Neural cell (in vitro differentiated cells): Measurements from ENCODE around the gene RNF8.

Experiments used
- CTCF ChIP-seq: fragments of 450-650 bp; IDR thresholded peaks from 2 replicates; pipeline ENCODE4 v1.5.1; 2014; ENCODE audit warnings: antibody characterized with exemption, mild to moderate bottlenecking, moderate library complexity; ENCODE audit not compliant: poor library complexity, severe bottlenecking
- EP300 ChIP-seq: fragments of 450-650 bp; conservative IDR thresholded peaks from 2 replicates; pipeline ENCODE4 v1.6.1; 2014; ENCODE audit warnings: antibody characterized with exemption, mild to moderate bottlenecking, moderate library complexity; ENCODE audit not compliant: poor library complexity, severe bottlenecking
- EZH2 ChIP-seq: fragments of 200-600, 300-800 bp; shearing (Covaris generic), sonication (generic); IDR thresholded peaks from 2 replicates; pipeline ENCODE4 v1.6.1; 2014; ENCODE audit warnings: antibody characterized with exemption, low read length, borderline replicate concordance, mild to moderate bottlenecking; ENCODE audit not compliant: insufficient read depth, poor library complexity, severe bottlenecking
- POLR2AphosphoS5 ChIP-seq: IDR thresholded peaks from 2 replicates; pipeline ENCODE4 v1.6.1; 2012
- RAD21 ChIP-seq: fragments of 450-650 bp; conservative IDR thresholded peaks from 2 replicates; pipeline ENCODE4 v1.6.1; 2014; ENCODE audit warnings: antibody characterized with exemption, mild to moderate bottlenecking, moderate library complexity
- REST ChIP-seq: IDR thresholded peaks from 2 replicates; pipeline ENCODE4 v1.6.1; 2012; ENCODE audit warnings: borderline replicate concordance
- SMC3 ChIP-seq: fragments of 450-650 bp; conservative IDR thresholded peaks from 2 replicates; pipeline ENCODE4 v1.6.1; 2014; ENCODE audit warnings: antibody characterized with exemption, mild to moderate bottlenecking, moderate library complexity; ENCODE audit not compliant: poor library complexity
- TAF1 ChIP-seq: IDR thresholded peaks from 2 replicates; pipeline ENCODE4 v1.6.1; 2012; ENCODE audit warnings: low read depth

- no peak for TF ChIP-seq CTCF
- TF ChIP-seq SMC3 = no peak
- TF ChIP-seq REST = no peak
- no peak for TF ChIP-seq TAF1
- no peak for TF ChIP-seq EZH2
- no peak for TF ChIP-seq EP300
- no peak for TF ChIP-seq POLR2AphosphoS5
- no peak for TF ChIP-seq RAD21
Observed at GRCh38 chr6:37382994-37383765, 29.4 kb downstream of the RNF8 start.
